Mononuclear cell (primary cell): ENCODE results near the gene SPATA6L. TPM values are rescaled to one million over a fixed set of nuclear protein-coding genes. Genes with fewer than 3 reads are reported as not detected.
A peak's percentile ranks its signal among the peaks of the same experiment; 100 is the strongest.
"Not testable (repeated sequence)": the region's sequence is repeated elsewhere in the genome, so short reads cannot be mapped to it uniquely, and the experiment has no call there.

Experiments used
- H3K27me3 ChIP-seq: 2 replicates; pipeline ENCODE4 v1.6.0; 2011; ENCODE audit warnings: low read length, control low read depth; ENCODE audit not compliant: insufficient read depth
- H3K4me1 ChIP-seq: 2 replicates; pipeline ENCODE4 v1.5.1; 2011; ENCODE audit warnings: mild to moderate bottlenecking, low read length, control low read depth; ENCODE audit not compliant: insufficient read depth
- H3K4me3 ChIP-seq: 2 replicates; pipeline ENCODE4 v1.5.1; 2011; ENCODE audit warnings: mild to moderate bottlenecking, low read length, moderate library complexity
- H3K9me3 ChIP-seq: 2 replicates; pipeline ENCODE4 v1.5.1; 2011; ENCODE audit warnings: low read depth, mild to moderate bottlenecking, control low read depth, low read length
- total RNA-seq: library from RNA; depleted of rRNA; stranded (reverse); fragments of >200 nt; gene quantifications from one replicate; pipeline ENCODE4 v1.2.3, GENCODE V29; 2012

Gene SPATA6L
- total RNA-seq, 1 donor = 1.8 TPM

- peak overlapping the region; percentile 80 for H3K4me3 ChIP-seq
- H3K4me1 ChIP-seq = peaks cover 45% of the 10 kb centered on the region
- peaks cover 12% of the 10 kb centered on the region for H3K27me3 ChIP-seq
- H3K9me3 ChIP-seq = no peaks in the 10 kb centered on the region
Observed at GRCh38 chr9:4662989-4663792, 3.1 kb downstream of the SPATA6L start.

- Histone ChIP-seq H3K9me3 (no peaks in the 10 kb centered on the region), H3K4me3 (peak within 1 kb of the TSS; percentile 80), H3K4me1 (peaks cover 45% of the 10 kb centered on the region), H3K27me3 (peaks cover 6% of the 10 kb centered on the region)
Observed at GRCh38 chr9:4662108-4662988, 3.9 kb downstream of the SPATA6L start, which contains the start of gene PLPP6. PLPP6 (plus strand) TSS chr9:4662294; CDS start chr9:4662376, 82 bp downstream.

- Histone ChIP-seq H3K4me3 (peak overlapping the region; percentile 80), H3K9me3 (no peaks in the 10 kb centered on the region), H3K4me1 (peaks cover 45% of the 10 kb centered on the region), H3K27me3 (no peaks in the 10 kb centered on the region)
Observed at GRCh38 chr9:4661611-4662010, 4.7 kb downstream of the SPATA6L start.

GRCh38 chr9:4661165-4661564, 5.1 kb downstream of the SPATA6L start:
- H3K4me3 ChIP-seq = no peak overlapping the region
- H3K9me3 ChIP-seq = no peaks in the 10 kb centered on the region
- H3K4me1 ChIP-seq = peaks cover 40% of the 10 kb centered on the region
- H3K27me3 ChIP-seq = no peaks in the 10 kb centered on the region

GRCh38 chr9:4660665-4661064, 5.6 kb downstream of the SPATA6L start:
- H3K4me3 ChIP-seq, H3K9me3 ChIP-seq, H3K27me3 ChIP-seq: not testable (repeated sequence)
- peaks cover 36% of the 10 kb centered on the region for H3K4me1 ChIP-seq

GRCh38 chr9:4657426-4658159, 8.7 kb downstream of the SPATA6L start:
- Histone ChIP-seq H3K27me3 (no peaks in the 10 kb centered on the region), H3K9me3 (no peaks in the 10 kb centered on the region), H3K4me3 (no peak overlapping the region), H3K4me1 (peaks cover 8% of the 10 kb centered on the region)

GRCh38 chr9:4656621-4657020, 9.7 kb downstream of the SPATA6L start:
- no peaks in the 10 kb centered on the region for H3K9me3 ChIP-seq
- H3K4me1 ChIP-seq = peaks cover 2% of the 10 kb centered on the region
- no peaks in the 10 kb centered on the region for H3K27me3 ChIP-seq
- no peak overlapping the region for H3K4me3 ChIP-seq

DNA sequence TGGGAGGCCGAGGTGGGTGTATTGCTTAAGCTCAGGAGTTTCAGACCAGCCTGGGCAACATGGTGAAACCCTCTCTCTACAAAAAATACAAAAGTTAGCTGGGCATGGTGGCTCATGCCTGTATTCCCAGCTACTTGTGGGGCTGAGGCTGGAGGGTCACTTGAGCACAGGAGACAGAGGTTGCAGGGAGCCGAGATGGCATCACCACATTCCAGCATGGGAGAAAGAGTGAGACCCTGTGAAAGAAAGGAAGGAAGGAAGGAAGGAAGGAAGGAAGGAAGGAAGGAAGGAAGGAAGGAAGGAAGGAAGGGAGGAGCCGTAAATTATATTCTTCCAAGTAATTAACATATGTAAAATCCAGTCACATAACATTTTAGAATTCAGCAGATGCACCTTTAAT, 10.1 kb downstream of the SPATA6L start:
- H3K4me1 ChIP-seq, H3K4me3 ChIP-seq, H3K27me3 ChIP-seq, H3K9me3 ChIP-seq: not testable (repeated sequence)

DNA sequence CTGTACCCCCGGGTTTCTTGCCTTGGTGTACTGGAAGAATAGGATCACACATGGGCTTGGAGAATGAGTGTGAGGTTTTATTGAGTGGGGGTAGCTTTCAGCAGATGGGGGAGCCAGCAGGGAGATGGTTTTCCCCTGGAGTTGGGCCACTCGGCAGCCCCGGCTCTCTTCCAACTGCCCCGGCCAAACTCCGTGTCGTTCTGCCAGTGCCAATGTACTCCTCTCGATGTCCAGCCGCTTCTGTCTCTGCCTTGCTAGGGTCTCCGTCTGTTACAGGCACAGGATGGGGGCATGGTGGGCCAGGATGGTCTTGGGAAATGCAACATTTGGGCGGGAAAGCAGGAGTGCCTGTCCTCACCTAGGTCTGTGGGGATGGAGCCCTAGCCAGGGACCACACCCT, 11.7 kb downstream of the SPATA6L start:
- Histone ChIP-seq H3K4me3 (no peak overlapping the region), H3K27me3 (peaks cover 3% of the 10 kb centered on the region), H3K9me3 (no peaks in the 10 kb centered on the region), H3K4me1 (no peaks in the 10 kb centered on the region)

DNA sequence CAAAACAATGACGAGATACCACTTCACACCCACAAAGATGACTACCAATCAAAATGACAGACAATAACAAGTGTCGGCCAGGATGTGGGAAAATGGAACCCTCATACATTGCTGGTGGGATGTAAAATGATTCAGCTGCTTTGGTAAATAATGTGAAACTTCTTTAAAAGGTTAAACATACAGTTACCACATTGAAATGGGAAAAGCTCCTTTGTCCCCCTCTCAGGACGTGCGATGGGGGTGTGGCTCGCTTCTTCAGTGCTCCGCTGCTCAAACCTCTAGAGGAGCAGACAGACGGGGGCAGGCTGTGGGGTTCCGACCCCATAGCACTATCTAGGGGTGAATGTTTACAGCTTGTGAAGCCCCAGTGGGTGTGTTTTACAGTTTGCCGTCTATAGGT, 12.2 kb downstream of the SPATA6L start:
- peaks cover 3% of the 10 kb centered on the region for H3K27me3 ChIP-seq
- H3K4me1 ChIP-seq = no peaks in the 10 kb centered on the region
- no peaks in the 10 kb centered on the region for H3K9me3 ChIP-seq
- no peak overlapping the region for H3K4me3 ChIP-seq

- H3K4me3 ChIP-seq = no peak overlapping the region
- no peaks in the 10 kb centered on the region for H3K4me1 ChIP-seq
- H3K9me3 ChIP-seq = no peaks in the 10 kb centered on the region
- no peaks in the 10 kb centered on the region for H3K27me3 ChIP-seq
Observed at GRCh38 chr9:4642351-4642750, 23.9 kb downstream of the SPATA6L start.

GRCh38 chr9:4640027-4640426, 26.3 kb downstream of the SPATA6L start:
- H3K9me3 ChIP-seq = no peaks in the 10 kb centered on the region
- H3K4me3 ChIP-seq = no peak overlapping the region
- no peaks in the 10 kb centered on the region for H3K27me3 ChIP-seq
- no peaks in the 10 kb centered on the region for H3K4me1 ChIP-seq

DNA sequence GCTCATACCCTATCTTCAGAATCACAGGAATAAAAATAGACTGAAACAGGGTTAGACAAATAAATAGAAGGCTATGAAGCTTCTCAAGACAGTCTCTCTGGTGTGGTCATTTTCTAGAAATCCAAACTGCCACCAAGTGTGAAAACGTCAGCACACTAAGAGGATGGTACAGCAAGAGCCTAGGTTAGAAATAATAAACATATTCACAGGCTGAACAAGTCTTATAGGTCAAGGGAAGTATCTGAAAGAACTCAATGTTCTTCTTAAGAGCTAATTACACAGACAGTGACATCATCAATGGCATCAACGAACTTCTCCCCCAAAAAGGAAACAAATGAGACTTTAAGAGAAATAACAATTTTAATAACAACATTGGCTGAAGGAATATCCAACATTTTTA, 26.9 kb downstream of the SPATA6L start:
- no peaks in the 10 kb centered on the region for H3K4me1 ChIP-seq
- no peaks in the 10 kb centered on the region for H3K9me3 ChIP-seq
- H3K4me3 ChIP-seq = no peak overlapping the region
- no peaks in the 10 kb centered on the region for H3K27me3 ChIP-seq

DNA sequence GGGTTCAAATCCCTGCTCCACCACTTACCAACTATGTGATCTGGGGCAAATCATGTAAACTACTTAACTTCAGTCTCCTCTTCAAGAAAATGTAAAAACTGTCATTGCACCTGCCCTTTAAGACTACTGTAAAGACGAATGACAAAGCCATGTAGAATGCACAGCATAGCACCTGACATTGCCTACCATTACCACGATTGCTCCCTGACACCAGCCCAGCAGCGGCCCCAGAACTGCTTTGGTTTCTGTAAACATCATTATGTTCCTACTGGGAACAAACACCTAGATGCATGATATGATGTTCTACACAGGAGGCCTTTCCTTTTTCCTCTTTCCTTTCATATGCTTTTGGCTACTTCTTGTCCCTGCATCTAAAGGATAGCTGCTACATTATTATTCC, 27.3 kb downstream of the SPATA6L start:
- Histone ChIP-seq H3K27me3 (no peaks in the 10 kb centered on the region), H3K9me3 (no peaks in the 10 kb centered on the region), H3K4me1 (no peaks in the 10 kb centered on the region), H3K4me3 (no peak overlapping the region)

- Histone ChIP-seq H3K9me3 (no peaks in the 10 kb centered on the region), H3K4me1 (no peaks in the 10 kb centered on the region), H3K27me3 (peaks cover 6% of the 10 kb centered on the region), H3K4me3 (no peak overlapping the region)
Observed at GRCh38 chr9:4630836-4631235, 35.4 kb downstream of the SPATA6L start.
